VCaP (cell line): ENCODE data around the gene CARHSP1.

Source experiments
- H3K27ac ChIP-seq: fragments of 450-650 bp; 2 replicates; pipeline ENCODE4 v1.5.1; 2017
- TF ChIP-seq, protein P1 (sequence below): fragments of 450-650 bp; conservative IDR thresholded peaks from 2 replicates; pipeline ENCODE4 v1.5.1; 2017; ENCODE audit warnings: mild to moderate bottlenecking, moderate library complexity

The CARHSP1 gene

DNA sequence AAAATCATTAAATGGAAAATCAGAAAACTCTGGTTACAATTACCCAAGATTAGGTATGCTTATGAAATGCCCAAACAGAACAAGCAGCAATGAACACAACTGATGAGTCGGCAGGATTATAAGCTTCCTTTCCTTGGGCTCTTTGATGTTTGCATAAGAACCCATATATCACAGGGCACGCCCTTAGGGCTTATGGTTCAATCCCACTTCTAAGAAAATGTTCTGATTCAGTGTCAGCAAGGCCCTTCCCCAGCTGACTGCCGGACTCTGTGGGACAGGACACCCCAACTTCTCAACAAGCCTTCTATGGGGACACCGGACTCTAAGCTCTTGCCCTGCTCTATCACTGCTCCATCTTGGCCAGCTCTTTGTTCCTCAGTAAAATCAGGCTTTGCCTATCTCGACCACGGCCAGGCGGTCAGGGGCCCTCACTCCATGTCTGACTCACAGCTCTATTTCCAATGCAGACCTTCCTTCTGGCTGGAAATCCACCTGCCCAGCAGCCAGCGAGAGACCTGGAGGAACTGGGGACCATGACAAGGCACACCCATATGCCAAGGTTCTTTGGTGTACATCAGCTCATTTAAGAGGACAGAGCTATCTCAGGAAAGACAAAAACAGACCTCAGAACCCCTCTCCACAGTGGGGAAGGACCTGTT lies 40.1 kb upstream of the CARHSP1 start:
- TF ChIP-seq, protein P1, sequence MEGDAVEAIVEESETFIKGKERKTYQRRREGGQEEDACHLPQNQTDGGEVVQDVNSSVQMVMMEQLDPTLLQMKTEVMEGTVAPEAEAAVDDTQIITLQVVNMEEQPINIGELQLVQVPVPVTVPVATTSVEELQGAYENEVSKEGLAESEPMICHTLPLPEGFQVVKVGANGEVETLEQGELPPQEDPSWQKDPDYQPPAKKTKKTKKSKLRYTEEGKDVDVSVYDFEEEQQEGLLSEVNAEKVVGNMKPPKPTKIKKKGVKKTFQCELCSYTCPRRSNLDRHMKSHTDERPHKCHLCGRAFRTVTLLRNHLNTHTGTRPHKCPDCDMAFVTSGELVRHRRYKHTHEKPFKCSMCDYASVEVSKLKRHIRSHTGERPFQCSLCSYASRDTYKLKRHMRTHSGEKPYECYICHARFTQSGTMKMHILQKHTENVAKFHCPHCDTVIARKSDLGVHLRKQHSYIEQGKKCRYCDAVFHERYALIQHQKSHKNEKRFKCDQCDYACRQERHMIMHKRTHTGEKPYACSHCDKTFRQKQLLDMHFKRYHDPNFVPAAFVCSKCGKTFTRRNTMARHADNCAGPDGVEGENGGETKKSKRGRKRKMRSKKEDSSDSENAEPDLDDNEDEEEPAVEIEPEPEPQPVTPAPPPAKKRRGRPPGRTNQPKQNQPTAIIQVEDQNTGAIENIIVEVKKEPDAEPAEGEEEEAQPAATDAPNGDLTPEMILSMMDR = no peak
- H3K27ac ChIP-seq = peak overlapping the region; percentile 80; the same call in 1 of the 2 replicates

DNA sequence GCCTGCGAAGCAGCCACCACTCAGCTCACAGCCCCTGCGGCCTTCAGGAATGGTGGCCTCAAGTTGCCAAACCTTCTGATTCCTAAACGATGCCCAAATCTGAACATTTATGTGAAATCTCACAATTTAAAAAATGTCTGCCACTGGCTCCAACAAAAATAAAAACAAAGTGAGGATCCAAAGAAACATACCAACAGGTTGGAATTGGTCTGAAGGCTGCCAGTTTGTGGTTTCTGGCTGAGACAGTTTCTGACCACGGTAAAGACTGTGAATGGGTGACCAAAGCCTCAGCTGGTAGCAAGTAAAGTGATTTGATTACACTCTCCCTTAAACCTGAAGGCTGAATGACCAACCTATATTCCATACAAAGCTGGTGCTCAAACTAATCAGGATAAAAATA lies 38.3 kb upstream of the CARHSP1 start:
- TF ChIP-seq, protein P1 = no peak

DNA sequence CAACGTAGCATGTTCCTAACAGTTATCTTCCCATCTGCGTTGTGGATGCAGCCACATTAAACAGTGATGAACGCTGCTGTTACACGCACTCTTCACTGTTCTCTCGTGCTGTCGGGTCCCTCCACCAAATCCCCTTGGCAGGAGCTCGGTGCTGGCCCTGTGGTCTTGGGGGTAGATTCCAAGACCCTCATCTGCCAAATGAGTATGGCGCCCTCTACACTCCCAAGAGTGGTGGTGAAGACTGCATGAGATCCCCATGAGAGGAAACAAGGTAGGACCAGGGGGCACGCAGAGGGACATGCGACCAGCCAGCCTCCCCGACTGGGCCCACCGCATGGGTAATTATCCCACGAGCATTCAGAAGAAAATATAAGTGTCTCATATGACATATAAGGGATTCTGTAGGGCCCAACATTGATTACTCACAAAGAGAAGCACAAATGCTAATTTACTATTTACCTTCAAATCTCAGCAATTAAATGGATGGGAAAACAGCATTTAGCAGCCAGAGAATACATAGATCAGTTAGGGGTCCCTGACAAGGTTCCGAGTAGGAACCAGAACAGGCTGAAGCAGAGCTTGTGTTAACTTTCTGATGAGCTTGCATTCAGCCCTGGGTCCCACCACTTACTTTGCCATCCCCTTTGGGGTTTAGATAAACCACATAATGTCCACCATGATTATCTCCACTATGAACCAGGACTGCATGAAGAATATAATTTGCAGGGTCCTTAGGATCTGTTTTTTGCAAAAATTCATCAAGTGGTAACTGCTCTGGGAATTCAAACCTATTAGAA lies 37.2 kb upstream of the CARHSP1 start:
- TF ChIP-seq, protein P1 = no peak
- no peak overlapping the region for H3K27ac ChIP-seq

More for the DNA sequence above, 38.3 kb upstream of the CARHSP1 start:
- H3K27ac ChIP-seq = no peak overlapping the region

DNA sequence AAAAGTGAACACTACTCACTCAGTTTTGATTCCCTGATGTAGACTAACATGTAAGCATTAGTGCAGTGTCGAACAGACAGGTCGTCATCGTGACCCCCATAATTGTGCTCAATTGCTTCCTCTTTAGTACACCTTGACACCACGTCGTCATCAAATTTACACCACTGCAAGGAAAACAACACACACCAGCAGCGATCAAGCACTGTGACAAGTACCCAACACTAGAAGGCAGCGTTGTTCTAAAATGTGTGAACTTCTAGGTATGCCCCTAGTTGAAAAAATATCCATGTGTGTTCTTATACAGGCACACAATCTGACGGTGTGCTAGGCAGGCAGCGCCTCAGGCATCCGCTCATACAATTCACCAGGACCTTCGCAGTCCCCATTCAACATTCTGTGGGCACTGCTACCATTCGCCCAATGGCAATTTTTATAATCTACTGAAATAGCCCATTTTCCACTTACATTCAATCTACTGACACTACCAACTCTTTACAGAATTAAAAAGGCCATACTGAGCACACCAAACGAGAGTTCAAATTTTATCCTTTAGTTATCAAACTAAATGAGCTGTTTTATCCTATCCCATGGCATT lies 36.5 kb upstream of the CARHSP1 start:
- H3K27ac ChIP-seq = no peak overlapping the region
- TF ChIP-seq, protein P1 = peak; percentile 61

DNA sequence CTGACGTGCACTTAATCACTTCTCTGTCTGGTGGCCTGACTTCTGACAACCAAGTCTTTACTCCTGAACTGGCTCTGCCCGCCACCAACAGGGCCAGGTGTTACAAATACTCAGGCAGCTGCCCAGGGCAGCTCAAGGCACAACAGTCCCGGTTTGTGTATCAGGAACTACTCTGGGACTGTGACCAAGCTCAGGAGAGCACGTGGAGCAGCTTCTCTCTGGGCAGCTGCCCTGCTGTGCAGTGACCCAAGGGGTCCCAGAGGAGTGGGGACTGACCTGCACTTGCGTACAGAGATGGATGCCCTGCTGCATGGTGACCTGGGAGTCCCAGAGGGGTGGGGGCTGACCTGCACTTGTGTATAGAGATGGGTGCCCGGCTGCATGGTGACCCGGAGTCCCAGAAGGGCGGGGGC lies 35.2 kb upstream of the CARHSP1 start:
- TF ChIP-seq, protein P1 = no peak
- no peak overlapping the region for H3K27ac ChIP-seq

DNA sequence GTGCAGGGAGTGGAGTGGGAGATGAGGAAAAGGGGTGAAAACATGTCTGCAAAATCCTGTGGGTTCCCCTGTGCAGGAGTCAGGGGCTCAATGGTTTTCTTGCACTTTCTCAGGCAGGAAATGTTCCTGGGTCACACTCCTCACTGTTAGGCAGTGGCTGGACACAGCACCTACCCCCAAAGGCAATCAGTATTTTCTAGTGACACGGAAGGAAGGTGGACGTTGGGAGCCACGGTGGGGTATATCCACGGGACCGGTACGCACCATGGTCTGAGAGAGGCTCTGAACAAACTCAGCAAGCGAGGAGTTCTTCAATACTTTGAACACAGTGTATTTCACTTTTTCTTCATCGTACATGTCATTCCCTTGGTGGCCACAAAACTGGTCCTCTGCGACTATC lies 34.2 kb upstream of the CARHSP1 start:
- H3K27ac ChIP-seq = peak overlapping the region; percentile 35; the same call in 1 of the 2 replicates
- TF ChIP-seq, protein P1 = no peak

DNA sequence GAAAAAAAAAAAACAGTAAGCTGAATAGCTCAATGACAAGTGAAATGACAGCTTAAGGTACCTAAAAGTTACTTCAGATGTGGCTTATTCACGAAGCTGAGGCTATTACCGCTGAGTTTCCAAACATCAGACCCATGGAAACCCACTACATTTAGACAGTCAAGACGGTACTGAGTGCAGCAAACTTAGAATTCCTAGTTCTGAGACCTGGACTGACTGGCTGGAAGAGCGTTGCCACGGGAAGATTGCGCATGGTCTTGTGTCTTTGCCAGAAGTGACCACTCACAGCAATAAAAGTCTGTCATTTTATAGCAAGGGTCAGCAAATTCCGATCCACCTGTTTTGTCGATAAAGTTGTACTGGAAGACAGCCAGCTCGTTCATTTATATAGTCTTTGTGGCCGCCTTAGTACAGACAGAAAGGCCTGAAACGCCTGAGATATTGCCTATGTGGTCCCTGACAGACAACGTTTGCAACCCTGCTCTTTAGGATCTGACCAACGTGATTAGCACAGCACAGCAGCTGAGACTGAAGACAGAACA lies 32.6 kb upstream of the CARHSP1 start:
- H3K27ac ChIP-seq = peak overlapping the region; percentile 35

More for the DNA sequence above, 32.6 kb upstream of the CARHSP1 start:
- TF ChIP-seq, protein P1 = no peak
